GM12878 (cell line): ENCODE results near the gene SERINC5. TPM values are rescaled to one million over a fixed set of nuclear protein-coding genes. Genes with fewer than 3 reads are reported as not detected.

ENCODE experiments used
- ATAC-seq: fragments of 200-7000 bp; cut with Tn5 transposase; 3 replicates; pipeline ENCODE4 v1.9.1; 2020; ENCODE audit warnings: mild to moderate bottlenecking, moderate library complexity
- BruUV-seq: library from RNA; stranded (reverse); fragments of 400-500 nt; replicated peaks from 2 replicates; lab custom pipeline; 2021; lab: Mats Ljungman, UMichigan
- CTCF ChIA-PET: fragments of 300-600 bp; sonication (Branson Sonifier 250); formaldehyde crosslinking; extraction: SDS; loops from one replicate; lab custom pipeline; 2021; ENCODE audit warnings: inconsistent platforms; lab: Yijun Ruan, JAX
- POLR2A ChIA-PET: fragments of 350-600 bp; formaldehyde crosslinking; extraction: SDS; loops from one replicate; lab custom pipeline; 2021; ENCODE audit warnings: inconsistent platforms; lab: Charles Lee
- RAD21 ChIA-PET: fragments of 300-600 bp; sonication (Branson Sonifier 250); formaldehyde crosslinking; loops from one replicate; lab custom pipeline; 2023; ENCODE audit warnings: antibody characterized with exemption; ENCODE audit not compliant: unreplicated experiment; lab: Charles Lee
- SMC1A ChIA-PET: fragments of 300-600 bp; sonication (Branson Sonifier 250); formaldehyde crosslinking; loops from one replicate; lab custom pipeline; 2023; ENCODE audit not compliant: unreplicated experiment, uncharacterized antibody; lab: Charles Lee
- DNase-seq: peaks from one replicate; pipeline ENCODE4 v3.0.0-alpha.2; 2011; ENCODE audit warnings: low read depth, low spot score
- FAIRE-seq: peaks from 3 replicates; lab custom pipeline; 2011; peaks lifted over from hg19 to GRCh38; lab: Jason Lieb, UNC
- H2AFZ ChIP-seq: 2 replicates; pipeline ENCODE4 v1.6.0; 2011; ENCODE audit warnings: low read depth, low read length, control low read depth; ENCODE audit not compliant: control insufficient read depth
- H3K27ac ChIP-seq: 2 replicates; pipeline ENCODE4 v1.5.1; 2011; ENCODE audit warnings: control low read depth; ENCODE audit not compliant: control insufficient read depth, insufficient read depth
- H3K27me3 ChIP-seq, 2 experiments: replicated peaks in 1 of 2; 2 replicates each; pipeline versions ENCODE4 v1.6.0 to v1.6.1; 2011; ENCODE audit warnings: low read length in 1 of 2; ENCODE audit not compliant: control insufficient read depth in 2 of 2, insufficient read depth in 2 of 2
- H3K36me3 ChIP-seq, 2 experiments: 2 replicates each; pipeline ENCODE4 v1.5.1; 2011; ENCODE audit warnings: low read length in 1 of 2; ENCODE audit not compliant: control insufficient read depth in 2 of 2, insufficient read depth in 2 of 2
- H3K4me1 ChIP-seq: 2 replicates; pipeline ENCODE4 v1.6.1; 2011; ENCODE audit warnings: mild to moderate bottlenecking, low read length, moderate library complexity, mixed read lengths; ENCODE audit not compliant: control insufficient read depth, insufficient read depth
- H3K4me2 ChIP-seq: 2 replicates; pipeline ENCODE4 v1.6.0; 2011; ENCODE audit warnings: control low read depth; ENCODE audit not compliant: control insufficient read depth, insufficient read depth
- H3K4me3 ChIP-seq: fragments of 200-600 bp; sonication (generic); 2 replicates; pipeline ENCODE4 v1.5.1; 2016
- H3K79me2 ChIP-seq: 2 replicates; pipeline ENCODE4 v1.6.0; 2011; ENCODE audit warnings: low read length; ENCODE audit not compliant: control insufficient read depth, insufficient read depth
- H3K9ac ChIP-seq: 2 replicates; pipeline ENCODE4 v1.8.0; 2011; ENCODE audit warnings: low read length, control low read depth, mixed read lengths; ENCODE audit not compliant: control insufficient read depth, insufficient read depth
- H3K9me3 ChIP-seq: replicated peaks from 3 replicates; pipeline ENCODE4 v1.5.1; 2011; ENCODE audit warnings: mild to moderate bottlenecking, low read length; ENCODE audit not compliant: control insufficient read depth, insufficient read depth
- H4K20me1 ChIP-seq: 2 replicates; pipeline ENCODE4 v1.6.0; 2011; ENCODE audit not compliant: control insufficient read depth, insufficient read depth
- EED ChIP-seq: sonication (generic); IDR thresholded peaks from 2 replicates; pipeline ENCODE4 v1.6.1; 2016; ENCODE audit warnings: antibody characterized with exemption, low read depth
- EGR1 ChIP-seq, 2 experiments: IDR thresholded peaks; 1 replicate in 1 of 2; 2 replicates in 1 of 2; pipeline ENCODE4 v1.6.1; 2011 to 2012; ENCODE audit warnings: low read depth in 2 of 2, low read length in 2 of 2, borderline replicate concordance in 1 of 2, mild to moderate bottlenecking in 1 of 2, moderate library complexity in 1 of 2
- EZH2 ChIP-seq: IDR thresholded peaks from 2 replicates; pipeline ENCODE4 v1.6.1; 2012; ENCODE audit warnings: low read depth, mild to moderate bottlenecking, control low read depth, inconsistent platforms, low read length, borderline replicate concordance; ENCODE audit not compliant: control insufficient read depth
- MYB ChIP-seq: fragments of 150-350 bp; IDR thresholded peaks from 2 replicates; pipeline ENCODE4 v1.6.1; 2014; ENCODE audit warnings: mild to moderate bottlenecking, low read depth, low read length, borderline replicate concordance
- NR2F1 ChIP-seq: fragments of 450-650 bp; conservative IDR thresholded peaks from 2 replicates; pipeline ENCODE4 v1.6.1; 2017; ENCODE audit warnings: mild to moderate bottlenecking
- POLR2AphosphoS2 ChIP-seq: IDR thresholded peaks from 2 replicates; pipeline ENCODE4 v1.6.1; 2011; ENCODE audit warnings: low read depth, mild to moderate bottlenecking, low read length, improper control_type of control experiment, moderate library complexity
- RBBP5 ChIP-seq: fragments of 200-600 bp; sonication (generic); conservative IDR thresholded peaks from 2 replicates; pipeline ENCODE4 v1.6.1; 2016
- TAF1 ChIP-seq: IDR thresholded peaks from 2 replicates; pipeline ENCODE4 v1.6.1; 2011; ENCODE audit warnings: mild to moderate bottlenecking, low read depth, low read length, borderline replicate concordance
- WGBS: methylation state at CpG from one replicate; pipeline ENCODE4 v1.1.6; 2016; ENCODE audit warnings: low lambda C conversion rate; ENCODE audit not compliant: insufficient replicate concordance, insufficient coverage; ENCODE audit errors: missing lambda C conversion rate; 5-methylcytosine and 5-hydroxymethylcytosine counted together
- in situ Hi-C: fragments of 300-500 bp; cut with MboI; formaldehyde crosslinking; loops from 9 replicates; pipeline ENCODE4 v1.14.3; 2018; ENCODE audit warnings: mixed read lengths
- intact Hi-C: fragments of 100-400 bp; cut with micrococcal nuclease; formaldehyde crosslinking; loops from one replicate; pipeline ENCODE4 v1.14.2; 2022; ENCODE audit not compliant: unreplicated experiment
- polyA plus RNA-seq, 11 experiments: library from polyadenylated mRNA; depleted of rRNA in 4 of 11; unstranded in 6 of 11; stranded (reverse) in 5 of 11; fragments of >200 nt; fragmentation: Nextera tagmentation in 4 of 11; fragmentation: Illumina TruSeq in 1 of 11; extraction: Ambion mirVana in 4 of 11; extraction: Trizol in 1 of 11; gene quantifications; 1 replicate in 1 of 11; 2 replicates in 10 of 11; pipeline versions ENCODE4 v1.2.1 to v1.2.3, GENCODE V29; 2011 to 2016; ENCODE audit warnings: inconsistent platforms in 2 of 11, missing spikeins in 2 of 11, low read depth in 1 of 11
- total RNA-seq, 4 experiments: library from RNA; depleted of rRNA in 3 of 4; stranded (reverse); fragments of >200 nt in 3 of 4; fragmentation: Illumina TruSeq in 1 of 4; extraction: Trizol in 1 of 4; gene quantifications; 2 replicates each; pipeline versions ENCODE4 v1.2.1 to v1.2.3, GENCODE V29; 2013 to 2021
- TF ChIP-seq, protein P1 (sequence below): fragments of 450-650 bp; IDR thresholded peaks from 2 replicates; pipeline ENCODE4 v1.6.1; 2017; ENCODE audit warnings: borderline replicate concordance
- TF ChIP-seq, protein P2 (sequence below): IDR thresholded peaks from 2 replicates; pipeline ENCODE4 v1.6.1; 2012; ENCODE audit warnings: low read depth, low read length, improper control_type of control experiment
- TF ChIP-seq, protein P3 (sequence below): IDR thresholded peaks from 2 replicates; pipeline ENCODE4 v1.6.1; 2012; ENCODE audit warnings: low read length, inconsistent platforms
- TF ChIP-seq, protein P4 (sequence below), 3 experiments: IDR thresholded peaks in 2 of 3; conservative IDR thresholded peaks in 1 of 3; 2 replicates each; pipeline ENCODE4 v1.5.1; 2011; ENCODE audit warnings: low read depth in 3 of 3, low read length in 3 of 3, mild to moderate bottlenecking in 3 of 3, control low read depth in 2 of 3, moderate library complexity in 2 of 3, inconsistent platforms in 1 of 3, mixed read lengths in 1 of 3; ENCODE audit not compliant: control insufficient read depth in 2 of 3, insufficient read depth in 1 of 3; ENCODE audit errors: extremely low read depth in 1 of 3

The SERINC5 gene
- total and polyA plus RNA-seq, 10 of the 15 experiments (the other 5 are each of a cell fraction or from before 2014, with no cell fraction given) = 0.66 to 7.0 (median 2.8) TPM

DNA sequence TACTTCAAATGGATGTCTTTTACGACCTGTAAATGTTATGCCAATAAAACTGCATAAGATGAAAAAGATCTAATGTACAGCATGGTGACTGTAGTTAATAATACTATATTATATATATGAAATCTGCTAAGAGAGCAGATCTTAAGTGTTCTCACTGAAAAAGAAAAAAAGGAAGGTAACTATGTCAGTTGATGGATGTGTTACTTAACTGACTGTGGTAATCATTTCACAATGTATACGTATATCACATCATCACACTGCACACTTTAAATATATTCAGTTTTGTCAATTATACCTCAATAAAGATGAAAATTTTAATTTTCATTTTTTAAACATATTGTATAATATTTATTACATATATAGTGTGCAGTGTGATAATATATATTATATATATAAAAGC is 188.8 kb downstream of the SERINC5 start:
- H3K9me3 ChIP-seq = no peaks in the 10 kb centered on the region
- SMC1A ChIA-PET = interaction anchor here (1.2 kb wide), 1 partner anchor 25 kb away, joined by 3 read pairs; no protein-coding TSS in a partner anchor
- no peak overlapping the region for H2AFZ ChIP-seq
- POLR2A ChIA-PET = no interaction called here
- CTCF ChIA-PET = interaction anchor here (1.2 to 1.6 kb wide), 2 partner anchors 16 to 25 kb away, joined by 4 to 7 read pairs; no protein-coding TSS in a partner anchor
- intact Hi-C loops (no loop called here), in situ Hi-C loops (no loop called here)
- no peak for TF ChIP-seq POLR2AphosphoS2
- no peaks in the 10 kb centered on the region for H4K20me1 ChIP-seq
- no peak overlapping the region for H3K27ac ChIP-seq
- 32% methylated on average over 2 of the region's 2 CpGs for WGBS
- FAIRE-seq (no peak), DNase-seq (no peak), ATAC-seq (no peak)
- no TSS peak for BruUV-seq
- H3K4me3 ChIP-seq = no peak overlapping the region
- no peaks in the 10 kb centered on the region for H3K79me2 ChIP-seq
- H3K9ac ChIP-seq = no peak overlapping the region
- peaks cover 12% of the 10 kb centered on the region for H3K4me1 ChIP-seq
- H3K36me3 ChIP-seq = no peaks in the 10 kb centered on the region
- H3K27me3 ChIP-seq = no peaks in the 10 kb centered on the region
- H3K4me2 ChIP-seq = no peak overlapping the region
- RAD21 ChIA-PET = no interaction called here

DNA sequence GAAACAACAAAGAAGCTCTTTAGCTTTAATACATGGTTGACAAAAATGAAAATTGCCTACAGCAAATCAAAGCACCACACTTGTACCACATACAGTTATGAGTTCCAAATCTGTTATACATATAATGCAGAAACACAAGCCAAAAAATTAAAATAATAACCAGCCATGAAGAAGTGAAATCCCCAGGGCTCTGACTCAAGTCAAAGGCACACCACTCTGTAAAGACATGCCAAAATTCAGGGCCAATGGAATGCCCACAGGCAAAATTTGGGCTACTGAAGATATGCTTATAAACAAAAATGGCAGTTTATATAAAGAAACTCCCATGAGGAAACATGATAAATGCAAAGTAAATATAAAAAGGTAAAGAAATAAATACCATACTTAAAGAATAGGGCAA is 191.7 kb downstream of the SERINC5 start:
- SMC1A ChIA-PET = no interaction called here
- H4K20me1 ChIP-seq = no peaks in the 10 kb centered on the region
- DNase-seq = no peak
- no peak overlapping the region for H2AFZ ChIP-seq
- intact Hi-C loops (no loop called here), in situ Hi-C loops (no loop called here)
- POLR2A ChIA-PET = no interaction called here
- FAIRE-seq = no peak
- RAD21 ChIA-PET = no interaction called here
- no peak overlapping the region for H3K9ac ChIP-seq
- no peaks in the 10 kb centered on the region for H3K36me3 ChIP-seq
- H3K27ac ChIP-seq = no peak overlapping the region
- ATAC-seq = no peak
- BruUV-seq = no TSS peak
- H3K79me2 ChIP-seq = no peaks in the 10 kb centered on the region
- H3K4me2 ChIP-seq = no peak overlapping the region
- CTCF ChIA-PET = interaction anchor here (2.3 kb wide), 1 partner anchor 20 kb away, joined by 13 read pairs; no protein-coding TSS in a partner anchor
- H3K4me1 ChIP-seq = no peaks in the 10 kb centered on the region
- no peak overlapping the region for H3K4me3 ChIP-seq
- no peaks in the 10 kb centered on the region for H3K9me3 ChIP-seq
- H3K27me3 ChIP-seq = no peaks in the 10 kb centered on the region
- TF ChIP-seq EGR1 (IDR thresholded peaks at IDR 0.05; ENCODE audit: borderline replicate concordance in 1 of 2, low read depth in 2 of 2, low read length in 2 of 2) = no peak
- TF ChIP-seq, protein P1, sequence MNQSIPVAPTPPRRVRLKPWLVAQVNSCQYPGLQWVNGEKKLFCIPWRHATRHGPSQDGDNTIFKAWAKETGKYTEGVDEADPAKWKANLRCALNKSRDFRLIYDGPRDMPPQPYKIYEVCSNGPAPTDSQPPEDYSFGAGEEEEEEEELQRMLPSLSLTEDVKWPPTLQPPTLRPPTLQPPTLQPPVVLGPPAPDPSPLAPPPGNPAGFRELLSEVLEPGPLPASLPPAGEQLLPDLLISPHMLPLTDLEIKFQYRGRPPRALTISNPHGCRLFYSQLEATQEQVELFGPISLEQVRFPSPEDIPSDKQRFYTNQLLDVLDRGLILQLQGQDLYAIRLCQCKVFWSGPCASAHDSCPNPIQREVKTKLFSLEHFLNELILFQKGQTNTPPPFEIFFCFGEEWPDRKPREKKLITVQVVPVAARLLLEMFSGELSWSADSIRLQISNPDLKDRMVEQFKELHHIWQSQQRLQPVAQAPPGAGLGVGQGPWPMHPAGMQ = no peak
- no peak for TF ChIP-seq NR2F1
- no peak for TF ChIP-seq EED
- no peak for TF ChIP-seq MYB
- TF ChIP-seq TAF1 = no peak
- TF ChIP-seq RBBP5 = no peak
- TF ChIP-seq, protein P2, sequence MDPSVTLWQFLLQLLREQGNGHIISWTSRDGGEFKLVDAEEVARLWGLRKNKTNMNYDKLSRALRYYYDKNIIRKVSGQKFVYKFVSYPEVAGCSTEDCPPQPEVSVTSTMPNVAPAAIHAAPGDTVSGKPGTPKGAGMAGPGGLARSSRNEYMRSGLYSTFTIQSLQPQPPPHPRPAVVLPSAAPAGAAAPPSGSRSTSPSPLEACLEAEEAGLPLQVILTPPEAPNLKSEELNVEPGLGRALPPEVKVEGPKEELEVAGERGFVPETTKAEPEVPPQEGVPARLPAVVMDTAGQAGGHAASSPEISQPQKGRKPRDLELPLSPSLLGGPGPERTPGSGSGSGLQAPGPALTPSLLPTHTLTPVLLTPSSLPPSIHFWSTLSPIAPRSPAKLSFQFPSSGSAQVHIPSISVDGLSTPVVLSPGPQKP = no peak
- TF ChIP-seq EZH2 = no peak
- TF ChIP-seq, protein P3, sequence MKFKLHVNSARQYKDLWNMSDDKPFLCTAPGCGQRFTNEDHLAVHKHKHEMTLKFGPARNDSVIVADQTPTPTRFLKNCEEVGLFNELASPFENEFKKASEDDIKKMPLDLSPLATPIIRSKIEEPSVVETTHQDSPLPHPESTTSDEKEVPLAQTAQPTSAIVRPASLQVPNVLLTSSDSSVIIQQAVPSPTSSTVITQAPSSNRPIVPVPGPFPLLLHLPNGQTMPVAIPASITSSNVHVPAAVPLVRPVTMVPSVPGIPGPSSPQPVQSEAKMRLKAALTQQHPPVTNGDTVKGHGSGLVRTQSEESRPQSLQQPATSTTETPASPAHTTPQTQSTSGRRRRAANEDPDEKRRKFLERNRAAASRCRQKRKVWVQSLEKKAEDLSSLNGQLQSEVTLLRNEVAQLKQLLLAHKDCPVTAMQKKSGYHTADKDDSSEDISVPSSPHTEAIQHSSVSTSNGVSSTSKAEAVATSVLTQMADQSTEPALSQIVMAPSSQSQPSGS = no peak
- TF ChIP-seq, protein P4, sequence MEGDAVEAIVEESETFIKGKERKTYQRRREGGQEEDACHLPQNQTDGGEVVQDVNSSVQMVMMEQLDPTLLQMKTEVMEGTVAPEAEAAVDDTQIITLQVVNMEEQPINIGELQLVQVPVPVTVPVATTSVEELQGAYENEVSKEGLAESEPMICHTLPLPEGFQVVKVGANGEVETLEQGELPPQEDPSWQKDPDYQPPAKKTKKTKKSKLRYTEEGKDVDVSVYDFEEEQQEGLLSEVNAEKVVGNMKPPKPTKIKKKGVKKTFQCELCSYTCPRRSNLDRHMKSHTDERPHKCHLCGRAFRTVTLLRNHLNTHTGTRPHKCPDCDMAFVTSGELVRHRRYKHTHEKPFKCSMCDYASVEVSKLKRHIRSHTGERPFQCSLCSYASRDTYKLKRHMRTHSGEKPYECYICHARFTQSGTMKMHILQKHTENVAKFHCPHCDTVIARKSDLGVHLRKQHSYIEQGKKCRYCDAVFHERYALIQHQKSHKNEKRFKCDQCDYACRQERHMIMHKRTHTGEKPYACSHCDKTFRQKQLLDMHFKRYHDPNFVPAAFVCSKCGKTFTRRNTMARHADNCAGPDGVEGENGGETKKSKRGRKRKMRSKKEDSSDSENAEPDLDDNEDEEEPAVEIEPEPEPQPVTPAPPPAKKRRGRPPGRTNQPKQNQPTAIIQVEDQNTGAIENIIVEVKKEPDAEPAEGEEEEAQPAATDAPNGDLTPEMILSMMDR (IDR thresholded peaks at IDR 0.05 in 2 of 3, conservative IDR thresholded peaks at IDR 0.05 in 1 of 3; ENCODE audit: control insufficient read depth in 2 of 3, extremely low read depth in 1 of 3, insufficient read depth in 1 of 3, low read depth in 3 of 3, low read length in 3 of 3) = no peak
